GM12878 (cell line): ENCODE measurements around the gene BTBD9. TPM values are rescaled to one million over a fixed set of nuclear protein-coding genes. Genes with fewer than 3 reads are reported as not detected.

ENCODE experiments used
- ATAC-seq: fragments of 200-7000 bp; cut with Tn5 transposase; 3 replicates; pipeline ENCODE4 v1.9.1; 2020; ENCODE audit warnings: mild to moderate bottlenecking, moderate library complexity
- BruUV-seq: library from RNA; stranded (reverse); fragments of 400-500 nt; replicated peaks from 2 replicates; lab custom pipeline; 2021; lab: Mats Ljungman, UMichigan
- CTCF ChIA-PET: fragments of 300-600 bp; sonication (Branson Sonifier 250); formaldehyde crosslinking; extraction: SDS; loops from one replicate; lab custom pipeline; 2021; ENCODE audit warnings: inconsistent platforms; lab: Yijun Ruan, JAX
- POLR2A ChIA-PET: fragments of 350-600 bp; formaldehyde crosslinking; extraction: SDS; loops from one replicate; lab custom pipeline; 2021; ENCODE audit warnings: inconsistent platforms; lab: Charles Lee
- RAD21 ChIA-PET: fragments of 300-600 bp; sonication (Branson Sonifier 250); formaldehyde crosslinking; loops from one replicate; lab custom pipeline; 2023; ENCODE audit warnings: antibody characterized with exemption; ENCODE audit not compliant: unreplicated experiment; lab: Charles Lee
- SMC1A ChIA-PET: fragments of 300-600 bp; sonication (Branson Sonifier 250); formaldehyde crosslinking; loops from one replicate; lab custom pipeline; 2023; ENCODE audit not compliant: unreplicated experiment, uncharacterized antibody; lab: Charles Lee
- DNase-seq: peaks from one replicate; pipeline ENCODE4 v3.0.0-alpha.2; 2011; ENCODE audit warnings: low read depth, low spot score
- FAIRE-seq: peaks from 3 replicates; lab custom pipeline; 2011; peaks lifted over from hg19 to GRCh38; lab: Jason Lieb, UNC
- H2AFZ ChIP-seq: 2 replicates; pipeline ENCODE4 v1.6.0; 2011; ENCODE audit warnings: low read depth, low read length, control low read depth; ENCODE audit not compliant: control insufficient read depth
- H3K27ac ChIP-seq: 2 replicates; pipeline ENCODE4 v1.5.1; 2011; ENCODE audit warnings: control low read depth; ENCODE audit not compliant: control insufficient read depth, insufficient read depth
- H3K27me3 ChIP-seq, 2 experiments: replicated peaks in 1 of 2; 2 replicates each; pipeline versions ENCODE4 v1.6.0 to v1.6.1; 2011; ENCODE audit warnings: low read length in 1 of 2; ENCODE audit not compliant: control insufficient read depth in 2 of 2, insufficient read depth in 2 of 2
- H3K36me3 ChIP-seq, 2 experiments: 2 replicates each; pipeline ENCODE4 v1.5.1; 2011; ENCODE audit warnings: low read length in 1 of 2; ENCODE audit not compliant: control insufficient read depth in 2 of 2, insufficient read depth in 2 of 2
- H3K4me1 ChIP-seq: 2 replicates; pipeline ENCODE4 v1.6.1; 2011; ENCODE audit warnings: mild to moderate bottlenecking, low read length, moderate library complexity, mixed read lengths; ENCODE audit not compliant: control insufficient read depth, insufficient read depth
- H3K4me2 ChIP-seq: 2 replicates; pipeline ENCODE4 v1.6.0; 2011; ENCODE audit warnings: control low read depth; ENCODE audit not compliant: control insufficient read depth, insufficient read depth
- H3K4me3 ChIP-seq: fragments of 200-600 bp; sonication (generic); 2 replicates; pipeline ENCODE4 v1.5.1; 2016
- H3K79me2 ChIP-seq: 2 replicates; pipeline ENCODE4 v1.6.0; 2011; ENCODE audit warnings: low read length; ENCODE audit not compliant: control insufficient read depth, insufficient read depth
- H3K9ac ChIP-seq: 2 replicates; pipeline ENCODE4 v1.8.0; 2011; ENCODE audit warnings: low read length, control low read depth, mixed read lengths; ENCODE audit not compliant: control insufficient read depth, insufficient read depth
- H3K9me3 ChIP-seq: replicated peaks from 3 replicates; pipeline ENCODE4 v1.5.1; 2011; ENCODE audit warnings: mild to moderate bottlenecking, low read length; ENCODE audit not compliant: control insufficient read depth, insufficient read depth
- H4K20me1 ChIP-seq: 2 replicates; pipeline ENCODE4 v1.6.0; 2011; ENCODE audit not compliant: control insufficient read depth, insufficient read depth
- ATF7 ChIP-seq: fragments of 450-650 bp; IDR thresholded peaks from 2 replicates; pipeline ENCODE4 v1.6.1; 2016; ENCODE audit warnings: low read depth, mild to moderate bottlenecking
- IKZF2 ChIP-seq, 2 experiments: fragments of 450-650 bp; IDR thresholded peaks; 2 replicates each; pipeline ENCODE4 v1.6.1; 2017; ENCODE audit warnings: mild to moderate bottlenecking in 2 of 2, moderate library complexity in 2 of 2
- NFYA ChIP-seq: IDR thresholded peaks from 2 replicates; pipeline ENCODE4 v1.6.1; 2011; ENCODE audit warnings: low read depth, mild to moderate bottlenecking, low read length, improper control_type of control experiment, borderline replicate concordance
- POLR2A ChIP-seq: IDR thresholded peaks from 2 replicates; pipeline ENCODE4 v1.6.1; 2011; ENCODE audit warnings: low read depth, mild to moderate bottlenecking, low read length
- POLR2AphosphoS5 ChIP-seq: IDR thresholded peaks from 2 replicates; pipeline ENCODE4 v1.6.1; 2011; ENCODE audit warnings: mild to moderate bottlenecking, low read length, inconsistent platforms
- PRDM15 ChIP-seq: fragments of 450-650 bp; formaldehyde crosslinking; IDR thresholded peaks from 2 replicates; pipeline ENCODE4 v1.4.0; 2020; ENCODE audit warnings: mild to moderate bottlenecking, moderate library complexity
- RAD21 ChIP-seq: IDR thresholded peaks from 2 replicates; pipeline ENCODE4 v1.6.1; 2011; ENCODE audit warnings: mild to moderate bottlenecking, low read depth, low read length, moderate library complexity; ENCODE audit not compliant: insufficient read depth
- RCOR1 ChIP-seq: conservative IDR thresholded peaks from 2 replicates; pipeline ENCODE4 v1.6.1; 2012; ENCODE audit warnings: low read depth, low read length, improper control_type of control experiment
- SKIL ChIP-seq: fragments of 450-650 bp; IDR thresholded peaks from 2 replicates; pipeline ENCODE4 v1.6.1; 2017; ENCODE audit warnings: mild to moderate bottlenecking, low read depth, inconsistent platforms; ENCODE audit not compliant: poor library complexity, severe bottlenecking
- SMC3 ChIP-seq: IDR thresholded peaks from 2 replicates; pipeline ENCODE4 v1.6.1; 2011; ENCODE audit warnings: low read length, improper control_type of control experiment, borderline replicate concordance
- SPI1 ChIP-seq: IDR thresholded peaks from 2 replicates; pipeline ENCODE4 v1.6.1; 2011; ENCODE audit warnings: low read depth, mild to moderate bottlenecking, low read length, moderate library complexity, borderline replicate concordance; ENCODE audit not compliant: insufficient read depth
- TCF3 ChIP-seq: IDR thresholded peaks from 2 replicates; pipeline ENCODE4 v1.6.1; 2012; ENCODE audit warnings: low read depth, mild to moderate bottlenecking, low read length, borderline replicate concordance; ENCODE audit not compliant: insufficient read depth
- WRNIP1 ChIP-seq: IDR thresholded peaks from 2 replicates; pipeline ENCODE4 v1.6.1; 2011; ENCODE audit warnings: low read depth, low read length, improper control_type of control experiment, borderline replicate concordance
- YBX1 ChIP-seq: fragments of 450-650 bp; IDR thresholded peaks from 2 replicates; pipeline ENCODE4 v1.6.1; 2016; ENCODE audit warnings: antibody characterized with exemption
- ZBTB40 ChIP-seq: fragments of 450-650 bp; IDR thresholded peaks from 2 replicates; pipeline ENCODE4 v1.6.1; 2016; ENCODE audit warnings: mild to moderate bottlenecking, moderate library complexity, borderline replicate concordance
- WGBS: methylation state at CpG from one replicate; pipeline ENCODE4 v1.1.6; 2016; ENCODE audit warnings: low lambda C conversion rate; ENCODE audit not compliant: insufficient replicate concordance, insufficient coverage; ENCODE audit errors: missing lambda C conversion rate; 5-methylcytosine and 5-hydroxymethylcytosine counted together
- in situ Hi-C: fragments of 300-500 bp; cut with MboI; formaldehyde crosslinking; loops from 9 replicates; pipeline ENCODE4 v1.14.3; 2018; ENCODE audit warnings: mixed read lengths
- intact Hi-C: fragments of 100-400 bp; cut with micrococcal nuclease; formaldehyde crosslinking; loops from one replicate; pipeline ENCODE4 v1.14.2; 2022; ENCODE audit not compliant: unreplicated experiment
- polyA plus RNA-seq, 11 experiments: library from polyadenylated mRNA; depleted of rRNA in 4 of 11; unstranded in 6 of 11; stranded (reverse) in 5 of 11; fragments of >200 nt; fragmentation: Nextera tagmentation in 4 of 11; fragmentation: Illumina TruSeq in 1 of 11; extraction: Ambion mirVana in 4 of 11; extraction: Trizol in 1 of 11; gene quantifications; 1 replicate in 1 of 11; 2 replicates in 10 of 11; pipeline versions ENCODE4 v1.2.1 to v1.2.3, GENCODE V29; 2011 to 2016; ENCODE audit warnings: inconsistent platforms in 2 of 11, missing spikeins in 2 of 11, low read depth in 1 of 11
- total RNA-seq, 4 experiments: library from RNA; depleted of rRNA in 3 of 4; stranded (reverse); fragments of >200 nt in 3 of 4; fragmentation: Illumina TruSeq in 1 of 4; extraction: Trizol in 1 of 4; gene quantifications; 2 replicates each; pipeline versions ENCODE4 v1.2.1 to v1.2.3, GENCODE V29; 2013 to 2021

BTBD9 gene
- total and polyA plus RNA-seq, 10 of the 15 experiments (the other 5 are each of a cell fraction or from before 2014, with no cell fraction given): 0.22 to 8.6 (median 4.6) TPM

GRCh38 chr6:38593998-38594665 is 45.6 kb downstream of the BTBD9 start:
- Histone ChIP-seq H3K27me3 (no peaks in the 10 kb centered on the region), H3K79me2 (no peaks in the 10 kb centered on the region), H3K4me3 (no peak overlapping the region), H3K27ac (no peak overlapping the region), H2AFZ (no peak overlapping the region), H4K20me1 (no peaks in the 10 kb centered on the region), H3K4me1 (no peaks in the 10 kb centered on the region), H3K36me3 (no peaks in the 10 kb centered on the region), H3K4me2 (no peak overlapping the region), H3K9me3 (no peaks in the 10 kb centered on the region), H3K9ac (no peak overlapping the region)
- in situ Hi-C loops (no loop called here), intact Hi-C loops (no loop called here)
- SMC1A ChIA-PET: no interaction called here
- CTCF ChIA-PET: no interaction called here
- RAD21 ChIA-PET: no interaction called here
- POLR2A ChIA-PET: no interaction called here
- BruUV-seq: no TSS peak
- no peak for DNase-seq
- 98% methylated on average over 3 of the region's 3 CpGs for WGBS
- ATAC-seq: no peak
- no peak for FAIRE-seq
- TF ChIP-seq ZBTB40 (no peak), NFYA (no peak), PRDM15 (CRISPR knock-in tag) (no peak), SKIL (no peak), TCF3 (no peak), SPI1 (no peak), IKZF2 (IDR thresholded peaks at IDR 0.05) (no peak), POLR2AphosphoS5 (no peak), WRNIP1 (no peak), SMC3 (no peak), ATF7 (no peak), RCOR1 (no peak), RAD21 (no peak), POLR2A (no peak), YBX1 (no peak)
